Karpas-422 (cell line): ENCODE results near the gene KRTAP5-11. TPM values are rescaled to one million over a fixed set of nuclear protein-coding genes. Genes with fewer than 3 reads are reported as not detected.

ENCODE experiments used
- DNase-seq: peaks from one replicate; pipeline ENCODE4 v3.0.0-alpha.2; 2015
- H2AFZ ChIP-seq: fragments of 200-600 bp; sonication (generic); 2 replicates; pipeline ENCODE4 v1.6.1; 2014; ENCODE audit warnings: antibody characterized with exemption, low read length, mixed read lengths
- H3K27ac ChIP-seq: fragments of 200-600 bp; sonication (generic); 2 replicates; pipeline ENCODE4 v1.5.1; 2014; ENCODE audit warnings: mild to moderate bottlenecking, low read length, moderate library complexity
- H3K27me3 ChIP-seq: fragments of 200-600 bp; sonication (generic); 2 replicates; pipeline ENCODE4 v1.6.1; 2014; ENCODE audit warnings: low read length, mixed read lengths
- H3K36me3 ChIP-seq: fragments of 200-600 bp; sonication (generic); 2 replicates; pipeline ENCODE4 v1.6.1; 2014; ENCODE audit warnings: low read length, mixed read lengths; ENCODE audit not compliant: insufficient read depth
- H3K4me1 ChIP-seq: fragments of 200-600 bp; sonication (generic); 2 replicates; pipeline ENCODE4 v1.6.1; 2014; ENCODE audit warnings: mild to moderate bottlenecking, low read length, mixed read lengths
- H3K4me2 ChIP-seq: fragments of 200-600 bp; sonication (generic); 2 replicates; pipeline ENCODE4 v1.6.1; 2014; ENCODE audit warnings: low read length, low read depth, mild to moderate bottlenecking; ENCODE audit not compliant: poor library complexity, severe bottlenecking
- H3K4me3 ChIP-seq: fragments of 200-600 bp; sonication (generic); 2 replicates; pipeline ENCODE4 v1.5.1; 2014; ENCODE audit warnings: mild to moderate bottlenecking, antibody characterized with exemption, low read length, mixed read lengths
- H3K79me2 ChIP-seq: fragments of 200-600 bp; sonication (generic); 2 replicates; pipeline ENCODE4 v1.6.1; 2014; ENCODE audit warnings: mild to moderate bottlenecking, low read length, mixed read lengths
- H3K9ac ChIP-seq: fragments of 200-600 bp; sonication (generic); 2 replicates; pipeline ENCODE4 v1.6.0; 2014; ENCODE audit warnings: low read length
- H3K9me2 ChIP-seq: fragments of 200-600 bp; sonication (generic), shearing (Covaris generic); replicated peaks from 2 replicates; pipeline ENCODE4 v1.6.0; 2014; ENCODE audit warnings: mild to moderate bottlenecking, low read length, moderate library complexity; ENCODE audit not compliant: insufficient read depth
- H3K9me3 ChIP-seq: fragments of 300-700, 200-600 bp; sonication (generic); 2 replicates; pipeline ENCODE4 v1.6.1; 2014; ENCODE audit warnings: low read length, mixed read lengths
- H4K20me1 ChIP-seq: fragments of 200-600 bp; sonication (generic); 2 replicates; pipeline ENCODE4 v1.6.1; 2014; ENCODE audit warnings: mild to moderate bottlenecking, antibody characterized with exemption, low read length, low read depth; ENCODE audit not compliant: insufficient read depth
- total RNA-seq: library from RNA; depleted of rRNA; stranded (reverse); fragments of >200 nt; shearing (Covaris generic); gene quantifications from 2 replicates; pipeline ENCODE4 v1.2.3, GENCODE V29; 2014; ENCODE audit warnings: low replicate concordance

KRTAP5-11 gene
- total RNA-seq, 1 experiment from 2014 or later = not detected

- Histone ChIP-seq H4K20me1 (no peaks in the 10 kb centered on the region), H3K9ac (no peak overlapping the region), H3K9me2 (no peaks in the 10 kb centered on the region), H3K79me2 (no peaks in the 10 kb centered on the region), H3K4me1 (no peaks in the 10 kb centered on the region), H3K27ac (no peak overlapping the region), H3K4me3 (no peak overlapping the region), H2AFZ (no peak overlapping the region), H3K4me2 (no peak overlapping the region), H3K9me3 (no peaks in the 10 kb centered on the region), H3K27me3 (no peaks in the 10 kb centered on the region), H3K36me3 (no peaks in the 10 kb centered on the region)
- no peak for DNase-seq
Observed at GRCh38 chr11:71556018-71556417, 26.7 kb downstream of the KRTAP5-11 start.

- H3K9me2 ChIP-seq = no peaks in the 10 kb centered on the region
- H3K79me2 ChIP-seq = no peaks in the 10 kb centered on the region
- H3K9ac ChIP-seq = no peak overlapping the region
- H3K4me2 ChIP-seq = no peak overlapping the region
- no peaks in the 10 kb centered on the region for H3K9me3 ChIP-seq
- H3K4me1 ChIP-seq = no peaks in the 10 kb centered on the region
- H2AFZ ChIP-seq = no peak overlapping the region
- no peak overlapping the region for H3K4me3 ChIP-seq
- no peaks in the 10 kb centered on the region for H4K20me1 ChIP-seq
- H3K36me3 ChIP-seq = no peaks in the 10 kb centered on the region
- H3K27ac ChIP-seq = no peak overlapping the region
- H3K27me3 ChIP-seq = no peaks in the 10 kb centered on the region
- peak; percentile 20 for DNase-seq
Observed at GRCh38 chr11:71555508-71555907, 27.2 kb downstream of the KRTAP5-11 start.

DNA sequence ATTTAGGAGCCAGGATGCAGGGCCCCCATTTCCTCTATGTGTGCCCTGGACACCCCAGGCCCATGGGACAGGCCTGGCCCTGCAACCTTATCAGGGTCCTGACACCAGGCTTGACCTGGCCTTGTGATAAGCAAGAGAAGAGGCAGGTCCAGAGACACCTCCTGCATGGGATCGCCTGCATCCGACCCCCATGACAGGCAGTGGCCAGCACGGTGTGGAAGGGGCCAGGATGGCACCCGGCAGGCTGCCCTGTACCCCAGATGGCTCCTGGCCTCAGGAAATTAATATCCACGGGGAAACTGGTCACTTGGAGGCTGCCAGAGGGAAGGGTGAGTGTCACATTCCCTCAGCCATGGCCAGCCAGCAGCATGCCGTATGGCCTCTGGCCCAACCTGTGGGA is 27.7 kb downstream of the KRTAP5-11 start:
- no peaks in the 10 kb centered on the region for H3K79me2 ChIP-seq
- H3K4me1 ChIP-seq = no peaks in the 10 kb centered on the region
- no peak overlapping the region for H2AFZ ChIP-seq
- H4K20me1 ChIP-seq = no peaks in the 10 kb centered on the region
- no peaks in the 10 kb centered on the region for H3K36me3 ChIP-seq
- no peak overlapping the region for H3K4me3 ChIP-seq
- no peaks in the 10 kb centered on the region for H3K9me2 ChIP-seq
- H3K27ac ChIP-seq = no peak overlapping the region
- H3K27me3 ChIP-seq = no peaks in the 10 kb centered on the region
- no peak overlapping the region for H3K4me2 ChIP-seq
- no peaks in the 10 kb centered on the region for H3K9me3 ChIP-seq
- peak; percentile 19 for DNase-seq
- H3K9ac ChIP-seq = no peak overlapping the region

DNA sequence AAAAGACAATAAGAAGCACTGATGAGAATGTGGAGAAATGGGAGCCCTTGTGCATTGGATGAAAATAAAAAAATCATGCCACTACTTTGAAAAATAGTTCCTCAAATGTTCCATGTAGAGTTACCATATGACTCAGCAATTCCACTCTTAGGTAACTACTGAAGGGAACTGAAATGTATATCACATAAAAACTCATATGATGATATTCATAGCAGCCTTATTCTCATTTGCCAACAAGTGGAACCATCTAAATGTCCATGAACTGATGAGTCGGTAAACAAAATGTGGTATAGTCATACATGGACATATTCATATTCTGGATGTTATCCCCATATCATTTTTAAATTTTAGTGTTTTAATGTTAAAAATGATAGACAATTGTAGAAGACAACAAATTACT is 31.0 kb downstream of the KRTAP5-11 start:
- Histone ChIP-seq H3K36me3 (no peaks in the 10 kb centered on the region), H3K4me1 (no peaks in the 10 kb centered on the region), H3K4me2 (no peak overlapping the region)

GRCh38 chr11:71548716-71549151 is 33.9 kb downstream of the KRTAP5-11 start:
- no peaks in the 10 kb centered on the region for H4K20me1 ChIP-seq
- H3K9ac ChIP-seq = no peak overlapping the region
- no peak overlapping the region for H2AFZ ChIP-seq
- DNase-seq = peak; percentile 24
- no peaks in the 10 kb centered on the region for H3K79me2 ChIP-seq
- no peaks in the 10 kb centered on the region for H3K9me3 ChIP-seq
- H3K9me2 ChIP-seq = no peaks in the 10 kb centered on the region
- H3K4me1 ChIP-seq = no peaks in the 10 kb centered on the region
- no peak overlapping the region for H3K27ac ChIP-seq
- H3K4me3 ChIP-seq = no peak overlapping the region
- H3K36me3 ChIP-seq = no peaks in the 10 kb centered on the region
- no peak overlapping the region for H3K4me2 ChIP-seq
- no peaks in the 10 kb centered on the region for H3K27me3 ChIP-seq

More for the DNA sequence above, 31.0 kb downstream of the KRTAP5-11 start:
- Histone ChIP-seq H4K20me1 (no peaks in the 10 kb centered on the region), H3K9me3 (no peaks in the 10 kb centered on the region), H3K27me3 (no peaks in the 10 kb centered on the region), H3K4me3 (no peak overlapping the region), H2AFZ (no peak overlapping the region), H3K79me2 (no peaks in the 10 kb centered on the region), H3K9ac (no peak overlapping the region), H3K9me2 (no peaks in the 10 kb centered on the region), H3K27ac (no peak overlapping the region)
- peak; percentile 9 for DNase-seq

DNA sequence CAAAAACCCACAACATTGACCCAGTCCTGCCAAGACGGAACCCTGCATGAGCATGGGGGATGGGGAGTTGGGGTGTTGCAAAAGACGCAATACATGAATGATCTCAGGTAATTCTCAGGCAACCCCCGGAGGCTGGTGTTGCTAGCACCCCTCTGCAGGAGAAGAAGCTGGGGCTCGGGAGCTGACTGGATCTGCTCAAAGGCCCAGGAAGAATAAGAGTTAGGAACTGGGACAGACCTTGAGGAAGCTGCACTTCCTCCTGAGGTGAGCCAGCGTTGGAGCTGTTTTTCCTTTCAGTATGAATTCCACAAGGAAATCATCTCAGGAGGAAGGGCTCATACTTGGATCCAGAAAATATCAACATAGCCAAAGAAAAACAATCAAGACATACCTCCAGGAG is 34.6 kb downstream of the KRTAP5-11 start, which contains the start of gene KRTAP5-9:
TSS of gene KRTAP5-9 (plus strand) at position 301 of the 400 bp plus-strand sequence. CDS start 238 bp downstream, outside the sequence.
- DNase-seq = no peak

DNA sequence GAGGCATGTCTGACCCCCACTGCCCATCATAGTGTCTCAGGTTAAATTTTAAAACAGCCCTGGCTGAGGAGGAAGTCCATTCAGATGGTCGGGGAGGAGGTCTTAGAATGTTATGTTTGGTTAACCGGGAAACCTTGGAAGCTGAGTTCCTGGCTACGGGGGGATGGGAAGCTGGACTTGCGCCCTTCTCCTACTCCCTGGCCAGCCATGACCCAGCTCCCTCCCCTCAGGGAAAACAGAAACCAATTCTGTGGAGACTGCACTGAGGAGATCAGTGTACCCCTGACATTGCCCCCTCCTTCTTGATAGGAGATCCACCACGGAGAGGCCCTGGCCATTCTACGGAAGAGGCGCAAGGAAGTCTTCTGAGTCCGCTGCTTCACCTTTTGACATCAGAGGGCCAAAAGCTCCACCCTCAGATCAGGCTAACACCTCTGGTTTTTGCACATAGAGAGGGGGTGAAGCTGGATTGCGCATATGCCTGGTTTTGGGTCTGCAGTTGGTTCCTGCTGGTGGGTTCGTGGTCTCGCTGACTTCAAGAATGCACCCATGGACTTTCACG is 37.2 kb downstream of the KRTAP5-11 start:
- Histone ChIP-seq H3K36me3 (no peaks in the 10 kb centered on the region), H3K9ac (no peak overlapping the region), H4K20me1 (no peaks in the 10 kb centered on the region), H3K9me2 (no peaks in the 10 kb centered on the region), H2AFZ (no peak overlapping the region), H3K27ac (no peak overlapping the region), H3K4me1 (no peaks in the 10 kb centered on the region), H3K79me2 (no peaks in the 10 kb centered on the region), H3K4me2 (no peak overlapping the region), H3K27me3 (no peaks in the 10 kb centered on the region), H3K4me3 (no peak overlapping the region), H3K9me3 (no peaks in the 10 kb centered on the region)
- no peak for DNase-seq

More for the DNA sequence above, 34.6 kb downstream of the KRTAP5-11 start, which contains the start of gene KRTAP5-9:
- Histone ChIP-seq H3K4me2 (no peak within 1 kb of the TSS), H3K79me2 (no peaks in the 10 kb centered on the region), H3K36me3 (no peaks in the 10 kb centered on the region), H3K9ac (no peak within 1 kb of the TSS), H2AFZ (no peak within 1 kb of the TSS), H3K4me1 (no peaks in the 10 kb centered on the region), H3K9me2 (no peaks in the 10 kb centered on the region), H3K27me3 (no peaks in the 10 kb centered on the region), H3K27ac (no peak within 1 kb of the TSS), H3K4me3 (no peak within 1 kb of the TSS), H4K20me1 (no peaks in the 10 kb centered on the region), H3K9me3 (no peaks in the 10 kb centered on the region)

GRCh38 chr11:71544525-71545214 is 38.0 kb downstream of the KRTAP5-11 start:
- no peaks in the 10 kb centered on the region for H3K27me3 ChIP-seq
- H3K9me3 ChIP-seq = no peaks in the 10 kb centered on the region
- no peak overlapping the region for H3K4me2 ChIP-seq
- H3K4me3 ChIP-seq = no peak overlapping the region
- H3K4me1 ChIP-seq = no peaks in the 10 kb centered on the region
- no peak overlapping the region for H3K27ac ChIP-seq
- H4K20me1 ChIP-seq = no peaks in the 10 kb centered on the region
- H3K9me2 ChIP-seq = no peaks in the 10 kb centered on the region
- no peak overlapping the region for H3K9ac ChIP-seq
- DNase-seq = no peak
- H3K79me2 ChIP-seq = no peaks in the 10 kb centered on the region
- no peaks in the 10 kb centered on the region for H3K36me3 ChIP-seq
- no peak overlapping the region for H2AFZ ChIP-seq
